OCI-LY3 (cell line): Measurements from ENCODE around the gene F10.

Experiments
- H2AFZ ChIP-seq: fragments of 200-600, 300-600 bp; shearing (Covaris generic); 2 replicates; pipeline ENCODE4 v1.6.0; 2014; ENCODE audit warnings: antibody characterized with exemption, low read depth, low read length
- H3K27ac ChIP-seq: fragments of 200-600, 300-600 bp; sonication (generic); 2 replicates; pipeline ENCODE4 v1.5.1; 2014; ENCODE audit warnings: mild to moderate bottlenecking, low read length, moderate library complexity, mixed read lengths
- H3K27me3 ChIP-seq: fragments of 200-600, 300-600 bp; sonication (generic); 2 replicates; pipeline ENCODE4 v1.6.1; 2014; ENCODE audit warnings: low read depth, low read length, mixed read lengths
- H3K36me3 ChIP-seq: fragments of 200-600, 300-600 bp; sonication (generic); replicated peaks from 2 replicates; pipeline ENCODE3; 2014; ENCODE audit warnings: low read depth, low read length, mixed read lengths
- H3K4me1 ChIP-seq: fragments of 300-600, 200-600 bp; sonication (generic); 2 replicates; pipeline ENCODE4 v1.6.1; 2014; ENCODE audit warnings: low read length, mixed read lengths
- H3K4me2 ChIP-seq: fragments of 200-600, 300-600 bp; sonication (generic); 2 replicates; pipeline ENCODE4 v1.6.1; 2014; ENCODE audit warnings: low read length, mixed read lengths
- H3K4me3 ChIP-seq: fragments of 300-600, 200-600 bp; sonication (generic); 2 replicates; pipeline ENCODE4 v1.5.1; 2014; ENCODE audit warnings: antibody characterized with exemption, mild to moderate bottlenecking, low read length, moderate library complexity
- H3K79me2 ChIP-seq: fragments of 300-600, 200-600 bp; shearing (Covaris generic); 2 replicates; pipeline ENCODE4 v1.6.1; 2014; ENCODE audit warnings: mild to moderate bottlenecking, low read length, mixed read lengths
- H3K9ac ChIP-seq: fragments of 300-600, 200-600 bp; shearing (Covaris generic); 2 replicates; pipeline ENCODE4 v1.6.0; 2014; ENCODE audit warnings: mild to moderate bottlenecking, low read length, moderate library complexity
- H3K9me3 ChIP-seq: fragments of 200-600, 300-600 bp; shearing (Covaris generic); 2 replicates; pipeline ENCODE4 v1.6.1; 2014; ENCODE audit warnings: low read length, mixed read lengths; ENCODE audit not compliant: insufficient read depth
- H4K20me1 ChIP-seq: fragments of 200-600, 300-600 bp; sonication (generic); 2 replicates; pipeline ENCODE4 v1.6.1; 2016; ENCODE audit warnings: low read length, mixed read lengths; ENCODE audit not compliant: insufficient read depth
- CTCF ChIP-seq: fragments of 200-600, 300-600 bp; sonication (generic); IDR thresholded peaks from 2 replicates; pipeline ENCODE4 v1.5.1; 2014; ENCODE audit warnings: antibody characterized with exemption, low read length, low read depth
- EZH2phosphoT487 ChIP-seq: fragments of 200-600 bp; shearing (Covaris generic); IDR thresholded peaks from 2 replicates; pipeline ENCODE4 v1.6.1; 2018; ENCODE audit warnings: antibody characterized with exemption, mixed run types, low read depth

F10 gene

GRCh38 chr13:113187883-113188665 is 65.5 kb downstream of the F10 start:
- Histone ChIP-seq H3K4me2 (no peak overlapping the region), H4K20me1 (0 out of 2 replicates have a peak, but pooled peaks cover 3% of the 10 kb centered on the region), H3K36me3 (peaks cover 69% of the 10 kb centered on the region)

GRCh38 chr13:113190181-113190580 is 67.6 kb downstream of the F10 start:
- no peak overlapping the region for H3K27ac ChIP-seq
- 0 out of 2 replicates have a peak, but pooled peaks cover 3% of the 10 kb centered on the region for H4K20me1 ChIP-seq
- no peak overlapping the region for H2AFZ ChIP-seq
- no peak overlapping the region for H3K4me3 ChIP-seq
- H3K36me3 ChIP-seq: peaks cover 70% of the 10 kb centered on the region
- no peak for TF ChIP-seq CTCF
- TF ChIP-seq EZH2phosphoT487: no peak
- H3K9ac ChIP-seq: no peak overlapping the region
- peaks cover 6% of the 10 kb centered on the region for H3K79me2 ChIP-seq
- H3K4me1 ChIP-seq: no peaks in the 10 kb centered on the region
- no peaks in the 10 kb centered on the region for H3K27me3 ChIP-seq
- H3K9me3 ChIP-seq: no peaks in the 10 kb centered on the region
- no peak overlapping the region for H3K4me2 ChIP-seq

More at GRCh38 chr13:113187883-113188665, 65.5 kb downstream of the F10 start:
- H2AFZ ChIP-seq: no peak overlapping the region
- no peak overlapping the region for H3K4me3 ChIP-seq
- peaks cover 10% of the 10 kb centered on the region for H3K79me2 ChIP-seq
- no peaks in the 10 kb centered on the region for H3K27me3 ChIP-seq
- H3K9ac ChIP-seq: no peak overlapping the region
- TF ChIP-seq EZH2phosphoT487 (no peak), CTCF (no peak)
- no peak overlapping the region for H3K27ac ChIP-seq
- no peaks in the 10 kb centered on the region for H3K4me1 ChIP-seq
- no peaks in the 10 kb centered on the region for H3K9me3 ChIP-seq

- Histone ChIP-seq H3K27ac (no peak overlapping the region), H3K9ac (no peak overlapping the region), H3K36me3 (peaks cover 81% of the 10 kb centered on the region), H3K27me3 (no peaks in the 10 kb centered on the region), H3K9me3 (no peaks in the 10 kb centered on the region), H3K4me2 (no peak overlapping the region), H3K4me1 (no peaks in the 10 kb centered on the region), H3K79me2 (no peaks in the 10 kb centered on the region), H4K20me1 (0 out of 2 replicates have a peak, but pooled peaks cover 5% of the 10 kb centered on the region), H3K4me3 (no peak overlapping the region), H2AFZ (no peak overlapping the region)
- TF ChIP-seq CTCF: no peak
- TF ChIP-seq EZH2phosphoT487: no peak
Measured at GRCh38 chr13:113192279-113192678, 69.7 kb downstream of the F10 start.

- Histone ChIP-seq H3K79me2 (no peaks in the 10 kb centered on the region), H4K20me1 (0 out of 2 replicates have a peak, but pooled peaks cover 4% of the 10 kb centered on the region), H3K4me3 (no peak overlapping the region), H3K4me1 (no peaks in the 10 kb centered on the region), H3K9ac (no peak overlapping the region), H3K27ac (no peak overlapping the region), H3K27me3 (no peaks in the 10 kb centered on the region), H2AFZ (no peak overlapping the region), H3K4me2 (no peak overlapping the region), H3K36me3 (peaks cover 80% of the 10 kb centered on the region), H3K9me3 (no peaks in the 10 kb centered on the region)
- TF ChIP-seq CTCF: no peak
- TF ChIP-seq EZH2phosphoT487: no peak
Measured at GRCh38 chr13:113192902-113193301, 70.3 kb downstream of the F10 start.
